Adrenal gland (tissue), 12 donors: ENCODE measurements around the gene STX16. TPM values are rescaled to one million over a fixed set of nuclear protein-coding genes. Genes with fewer than 3 reads are reported as not detected.

Source experiments
- DNase-seq, 7 donors: peaks; one replicate each; pipeline ENCODE4 v3.0.0-alpha.2; 2019 to 2020
- H3K27ac ChIP-seq, 5 donors: fragments of 200-600 bp; sonication (generic) in 4 of 5; 1 replicate in 3 of 5; 2 replicates in 2 of 5; pipeline versions ENCODE4 v1.5.1 to v1.8.0; 2016 to 2020; ENCODE audit warnings: mild to moderate bottlenecking in 1 of 5
- H3K27me3 ChIP-seq: fragments of 200-600 bp; 2 replicates; pipeline ENCODE4 v1.8.0; 2021
- H3K36me3 ChIP-seq, 2 donors: fragments of 200-600 bp; replicated peaks in 1 of 2; 1 replicate in 1 of 2; 2 replicates in 1 of 2; pipeline versions ENCODE4 v1.5.1 to v1.8.0; 2018 to 2022
- H3K4me1 ChIP-seq, 2 donors: fragments of 200-600 bp; replicated peaks in 1 of 2; 1 replicate in 1 of 2; 2 replicates in 1 of 2; pipeline versions ENCODE4 v1.5.1 to v1.8.0; 2018 to 2021
- H3K4me3 ChIP-seq, 4 donors: fragments of 200-600 bp; sonication (generic) in 3 of 4; one replicate each; pipeline ENCODE4 v1.5.1; 2016 to 2018
- H3K9me3 ChIP-seq, 3 donors: fragments of 200-600 bp; sonication (generic) in 1 of 3; replicated peaks in 1 of 3; 1 replicate in 2 of 3; 2 replicates in 1 of 3; pipeline versions ENCODE4 v1.5.1 to v1.8.0; 2016 to 2021
- POLR2A ChIP-seq, 2 donors: fragments of 450-650 bp; IDR thresholded peaks; one replicate each; pipeline ENCODE4 v1.6.1; 2017; ENCODE audit warnings: antibody characterized with exemption in 2 of 2, mild to moderate bottlenecking in 2 of 2, moderate library complexity in 1 of 2
- WGBS, 4 donors: extraction: QIAGEN DNeasy Blood & Tissue Kit in 2 of 4; methylation state at CpG; one replicate each; pipeline versions ENCODE4 v1.1.5 to v1.1.7; 2013 to 2017; 5-methylcytosine and 5-hydroxymethylcytosine counted together
- intact Hi-C, 2 donors: fragments of 100-400 bp; cut with DNase I; formaldehyde crosslinking; loops; one replicate each; pipeline versions ENCODE4 v1.14.1 to v1.15.0; 2022 to 2023
- polyA plus RNA-seq, 3 donors: library from polyadenylated mRNA; stranded (reverse); fragments of 200-250 nt in 2 of 3; fragments of 350-450 nt in 1 of 3; fragmentation: Illumina TruSeq in 1 of 3; extraction: RNeasy Lipid Tissue Mini Kit (QIAGEN cat#74804) in 1 of 3; gene quantifications; one replicate each; pipeline ENCODE4 v1.2.3, GENCODE V29; 2013 to 2014
- total RNA-seq, 9 donors: library from RNA; depleted of rRNA in 4 of 9; stranded (reverse); fragments of >200 nt in 4 of 9; fragments of 120-200 nt in 1 of 9; fragmentation: NEBNext Ultra II Directional in 1 of 9; extraction: Animal tissue kit (Norgen Biotek cat#: 25700) in 1 of 9; gene quantifications; one replicate each; pipeline versions ENCODE4 v1.1.0 to v1.2.4, GENCODE V29; 2013 to 2023
- TF ChIP-seq, protein P1 (sequence below), 6 experiments: fragments of 450-650 bp in 4 of 6; fragments of 200-600 bp in 2 of 6; sonication (generic) in 1 of 6; IDR thresholded peaks; 1 replicate in 5 of 6; 2 replicates in 1 of 6; pipeline versions ENCODE4 v1.5.1 to v1.8.0; 2016 to 2021; ENCODE audit warnings: antibody characterized with exemption in 6 of 6, mild to moderate bottlenecking in 2 of 6, moderate library complexity in 1 of 6
- donor health status: healthy with polysubstance abuse.
- donor health status: Bipolar disorder and iron deficiency.
- donor health status: DM: yes; HTN: yes; CAD: no.
- donor health status: DM: no; HTN: no; CAD: no.
- donor health status: DM: no; HTN: no; CAD: no.
- donor health status: DM: yes; HTN: yes; CAD: no.

The STX16 gene
- total and polyA plus RNA-seq, 12 donors: 29.3 to 134 (median 43.6) TPM

GRCh38 chr20:58649288-58650180, 1.5 kb upstream of the STX16 start:
- H3K9me3 ChIP-seq: no peaks in the 10 kb centered on the region
- DNase-seq: peak in 3 of 7 donors; percentile 26 to 55 (median 44)
- peaks cover 8 to 34% of the 10 kb centered on the region in 2 donors for H3K4me1 ChIP-seq
- no peaks in the 10 kb centered on the region for H3K27me3 ChIP-seq
- WGBS, 4 donors: 33 to 66% (median 48%) methylated on average over 21 to 73 of the region's 73 CpGs
- intact Hi-C loops: loop anchor here (5.0 to 10.0 kb wide), 3 partner anchors 43 to 415 kb away; partner anchors contain the start of gene NPEPL1 (in 1 of the 2)
- H3K4me3 ChIP-seq: peak overlapping the region in 3 of 4 donors; percentile 25 to 92 (median 27)
- TF ChIP-seq, protein P1, sequence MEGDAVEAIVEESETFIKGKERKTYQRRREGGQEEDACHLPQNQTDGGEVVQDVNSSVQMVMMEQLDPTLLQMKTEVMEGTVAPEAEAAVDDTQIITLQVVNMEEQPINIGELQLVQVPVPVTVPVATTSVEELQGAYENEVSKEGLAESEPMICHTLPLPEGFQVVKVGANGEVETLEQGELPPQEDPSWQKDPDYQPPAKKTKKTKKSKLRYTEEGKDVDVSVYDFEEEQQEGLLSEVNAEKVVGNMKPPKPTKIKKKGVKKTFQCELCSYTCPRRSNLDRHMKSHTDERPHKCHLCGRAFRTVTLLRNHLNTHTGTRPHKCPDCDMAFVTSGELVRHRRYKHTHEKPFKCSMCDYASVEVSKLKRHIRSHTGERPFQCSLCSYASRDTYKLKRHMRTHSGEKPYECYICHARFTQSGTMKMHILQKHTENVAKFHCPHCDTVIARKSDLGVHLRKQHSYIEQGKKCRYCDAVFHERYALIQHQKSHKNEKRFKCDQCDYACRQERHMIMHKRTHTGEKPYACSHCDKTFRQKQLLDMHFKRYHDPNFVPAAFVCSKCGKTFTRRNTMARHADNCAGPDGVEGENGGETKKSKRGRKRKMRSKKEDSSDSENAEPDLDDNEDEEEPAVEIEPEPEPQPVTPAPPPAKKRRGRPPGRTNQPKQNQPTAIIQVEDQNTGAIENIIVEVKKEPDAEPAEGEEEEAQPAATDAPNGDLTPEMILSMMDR (IDR thresholded peaks at IDR 0.05): no peak
- no peak for TF ChIP-seq POLR2A (IDR thresholded peaks at IDR 0.05)
- no peaks in the 10 kb centered on the region for H3K36me3 ChIP-seq
- H3K27ac ChIP-seq: peak overlapping the region in 4 of 5 donors; percentile 80 to 97 (median 94)

- no peaks in the 10 kb centered on the region for H3K27me3 ChIP-seq
- H3K4me3 ChIP-seq: peak overlapping the region in 2 of 4 donors; percentile 27 to 92
- no peaks in the 10 kb centered on the region for H3K9me3 ChIP-seq
- peak in 5 of 7 donors; percentile 20 to 58 (median 37) for DNase-seq
- TF ChIP-seq, protein P1 (IDR thresholded peaks at IDR 0.05): no peak
- TF ChIP-seq POLR2A (IDR thresholded peaks at IDR 0.05): peak in 1 of 2 donors; percentile 14
- 0 to 3% (median 2%) methylated on average over 9 to 62 of the region's 62 CpGs for WGBS, 4 donors
- peak overlapping the region; percentile 76 to 97 (median 92) for H3K27ac ChIP-seq
- no peaks in the 10 kb centered on the region for H3K36me3 ChIP-seq
- intact Hi-C loops: no loop called here
- H3K4me1 ChIP-seq: peaks cover 9 to 41% of the 10 kb centered on the region in 2 donors
Measured at GRCh38 chr20:58650181-58650775, 805 bp upstream of the STX16 start.

DNA sequence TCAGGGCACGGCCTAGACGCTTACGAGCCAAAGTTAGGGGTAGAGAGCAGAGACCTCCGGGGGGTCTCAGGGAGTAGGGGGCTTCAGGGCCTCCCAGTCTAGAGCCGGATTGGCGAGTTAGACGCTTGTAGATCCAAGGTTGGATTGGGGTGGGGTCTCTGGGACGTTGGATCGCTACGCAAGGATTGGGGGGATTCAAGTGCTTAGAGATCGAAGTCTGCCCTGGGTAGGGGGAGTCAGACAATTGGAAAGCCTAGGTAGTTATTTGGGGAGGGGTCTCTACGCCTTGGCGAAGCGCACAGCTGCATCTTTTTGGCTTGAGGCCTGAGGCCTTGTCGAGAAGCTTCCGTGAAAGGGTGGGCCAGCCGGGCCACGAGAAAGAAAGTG, 469 bp downstream of the STX16 start:
- DNase-seq: no peak
- WGBS, 4 donors: 0 to 2% (median 1%) methylated on average over 15 to 18 of the region's 18 CpGs
- Histone ChIP-seq H3K9me3 (no peaks in the 10 kb centered on the region), H3K36me3 (no peaks in the 10 kb centered on the region), H3K27ac (peak overlapping the region; percentile 76 to 97 (median 92)), H3K4me3 (peak overlapping the region; percentile 38 to 98 (median 82)), H3K4me1 (peaks cover 15 to 50% of the 10 kb centered on the region in 2 donors), H3K27me3 (no peaks in the 10 kb centered on the region)
- intact Hi-C loops: no loop called here
- TF ChIP-seq, protein P1 (IDR thresholded peaks at IDR 0.05): no peak
- TF ChIP-seq POLR2A (IDR thresholded peaks at IDR 0.05): no peak

GRCh38 chr20:58651946-58652605, 993 bp downstream of the STX16 start:
- TF ChIP-seq POLR2A (IDR thresholded peaks at IDR 0.05): peak; percentile 21 to 72
- TF ChIP-seq, protein P1 (IDR thresholded peaks at IDR 0.05): no peak
- Histone ChIP-seq H3K27ac (peak overlapping the region; percentile 76 to 97 (median 92)), H3K36me3 (no peaks in the 10 kb centered on the region), H3K4me3 (peak overlapping the region; percentile 38 to 98 (median 82)), H3K9me3 (no peaks in the 10 kb centered on the region), H3K27me3 (no peaks in the 10 kb centered on the region), H3K4me1 (peaks cover 15 to 50% of the 10 kb centered on the region in 2 donors)
- intact Hi-C loops: no loop called here
- WGBS, 4 donors: 0 to 1% (median 0%) methylated on average over 29 to 30 of the region's 30 CpGs
- peak; percentile 33 to 84 (median 58) for DNase-seq
